GM19035 (cell line): ENCODE measurements around the gene SLC47A2.
"Not testable (repeated sequence)": the region's sequence is repeated elsewhere in the genome, so short reads cannot be mapped to it uniquely, and the experiment has no call there.

Source experiments
- ATAC-seq: cut with Tn5 transposase; IDR thresholded peaks from one replicate; pipeline ENCODE4 v1.9.1; 2021; ENCODE audit not compliant: unreplicated experiment

The SLC47A2 gene

GRCh38 chr17:19708431-19709175 is 7.8 kb downstream of the SLC47A2 start:
- no peak for ATAC-seq

- ATAC-seq: no peak
Observed at GRCh38 chr17:19707728-19708221, 8.6 kb downstream of the SLC47A2 start.

- no peak for ATAC-seq
Observed at GRCh38 chr17:19706791-19707727, 9.3 kb downstream of the SLC47A2 start.

GRCh38 chr17:19705771-19706770 is 10.3 kb downstream of the SLC47A2 start:
- no peak for ATAC-seq

- no peak for ATAC-seq
Observed at GRCh38 chr17:19705201-19705600, 11.2 kb downstream of the SLC47A2 start.

GRCh38 chr17:19703828-19704613 is 12.4 kb downstream of the SLC47A2 start:
- ATAC-seq: no peak

- ATAC-seq: no peak
Observed at GRCh38 chr17:19703106-19703827, 13.1 kb downstream of the SLC47A2 start.

GRCh38 chr17:19702217-19702641 is 14.2 kb downstream of the SLC47A2 start:
- no peak for ATAC-seq

GRCh38 chr17:19686400-19687090 is 29.8 kb downstream of the SLC47A2 start:
- ATAC-seq: no peak

- ATAC-seq: not testable (repeated sequence)
Observed at GRCh38 chr17:19684909-19685580, 31.3 kb downstream of the SLC47A2 start.

- ATAC-seq: no peak
Observed at GRCh38 chr17:19683117-19683516, 33.3 kb downstream of the SLC47A2 start.

GRCh38 chr17:19678581-19679453 is 37.6 kb downstream of the SLC47A2 start:
- no peak for ATAC-seq

- no peak for ATAC-seq
Observed at GRCh38 chr17:19677736-19678379, 38.5 kb downstream of the SLC47A2 start.

GRCh38 chr17:19676896-19677295 is 39.5 kb downstream of the SLC47A2 start:
- no peak for ATAC-seq

GRCh38 chr17:19673623-19674022 is 42.8 kb downstream of the SLC47A2 start:
- ATAC-seq: no peak

GRCh38 chr17:19672009-19672750 is 44.2 kb downstream of the SLC47A2 start:
- ATAC-seq: no peak
